GM19023 (cell line): ENCODE data around the gene CES3.
"Not testable (repeated sequence)": the region's sequence is repeated elsewhere in the genome, so short reads cannot be mapped to it uniquely, and the experiment has no call there.

Source experiments
- ATAC-seq: cut with Tn5 transposase; IDR thresholded peaks from one replicate; pipeline ENCODE4 v1.9.1; 2021; ENCODE audit warnings: mild to moderate bottlenecking, moderate library complexity; ENCODE audit not compliant: unreplicated experiment

CES3 gene

DNA sequence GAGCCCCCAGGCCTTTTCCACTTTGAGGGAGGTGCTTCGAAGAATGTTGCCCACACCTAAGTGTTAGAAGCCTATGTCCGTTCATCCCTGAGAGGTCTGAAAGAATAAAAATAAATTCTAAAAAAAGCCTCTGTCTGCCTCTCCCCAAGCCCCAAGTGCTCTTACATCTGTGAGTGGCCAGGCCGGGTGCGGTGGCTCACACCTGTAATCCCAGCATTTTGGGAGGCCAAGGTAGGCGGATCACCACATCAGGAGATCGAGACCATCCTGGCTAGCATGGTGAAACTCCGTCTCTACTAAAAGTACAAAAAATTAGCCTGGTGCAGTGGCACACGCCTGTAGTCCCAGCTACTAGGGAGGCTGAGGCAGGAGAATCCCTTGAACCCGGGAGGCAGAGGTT, 16.1 kb upstream of the CES3 start:
- not testable (repeated sequence) for ATAC-seq

DNA sequence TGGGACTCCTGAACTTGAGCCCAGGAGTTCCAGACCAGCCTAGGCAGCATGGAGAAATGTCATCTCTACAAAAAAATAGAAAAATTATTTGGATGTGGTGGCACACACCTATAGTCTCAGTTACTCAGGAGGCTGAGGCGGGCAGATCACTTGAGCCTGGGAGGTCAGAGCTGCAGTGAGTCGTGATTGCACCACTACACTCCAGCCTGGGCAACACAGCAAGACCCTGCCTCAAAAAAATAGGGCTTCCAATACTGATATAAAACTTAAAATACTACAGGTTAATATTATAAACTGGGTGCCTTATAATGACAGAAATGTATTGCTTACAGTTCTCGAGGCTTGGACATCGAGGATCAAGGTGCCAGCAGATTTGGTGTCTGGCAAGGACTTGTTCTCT, 15.1 kb upstream of the CES3 start:
- ATAC-seq: no peak

DNA sequence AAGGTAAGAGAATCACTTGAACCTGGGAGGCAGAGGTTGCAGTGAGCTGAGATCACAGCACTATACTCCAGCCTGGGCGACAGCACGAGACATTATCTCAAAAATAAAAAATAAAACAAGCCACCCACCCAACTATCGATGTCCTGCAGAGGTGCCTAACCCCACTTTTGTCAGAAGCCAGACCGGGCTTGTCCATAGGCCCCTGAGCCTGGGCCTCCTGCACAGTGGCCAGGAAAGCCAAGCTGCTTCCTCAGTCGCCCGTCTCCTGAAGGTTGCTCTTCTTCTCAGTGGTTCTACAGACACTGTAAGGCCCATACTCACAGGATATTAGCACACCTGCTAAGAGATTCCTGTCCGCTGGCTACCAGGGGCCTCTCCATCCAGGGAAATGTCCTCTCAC, 14.5 kb upstream of the CES3 start:
- no peak for ATAC-seq

DNA sequence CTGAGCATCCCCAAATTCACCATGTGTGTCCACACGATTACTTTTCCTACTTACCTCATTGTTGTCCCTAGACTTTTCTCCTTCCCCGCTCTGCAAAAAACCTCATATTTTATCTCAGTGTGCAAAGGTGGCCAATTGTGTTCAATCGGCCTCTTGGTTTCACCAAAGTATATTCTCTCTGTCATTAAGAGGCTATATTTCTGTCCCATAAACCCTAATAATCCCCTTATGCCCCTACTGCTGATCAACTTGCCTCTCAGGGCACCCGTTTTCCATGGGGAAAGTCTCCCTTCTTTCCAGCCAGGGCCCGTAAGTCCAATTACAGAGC, 14.1 kb upstream of the CES3 start:
- ATAC-seq: no peak

DNA sequence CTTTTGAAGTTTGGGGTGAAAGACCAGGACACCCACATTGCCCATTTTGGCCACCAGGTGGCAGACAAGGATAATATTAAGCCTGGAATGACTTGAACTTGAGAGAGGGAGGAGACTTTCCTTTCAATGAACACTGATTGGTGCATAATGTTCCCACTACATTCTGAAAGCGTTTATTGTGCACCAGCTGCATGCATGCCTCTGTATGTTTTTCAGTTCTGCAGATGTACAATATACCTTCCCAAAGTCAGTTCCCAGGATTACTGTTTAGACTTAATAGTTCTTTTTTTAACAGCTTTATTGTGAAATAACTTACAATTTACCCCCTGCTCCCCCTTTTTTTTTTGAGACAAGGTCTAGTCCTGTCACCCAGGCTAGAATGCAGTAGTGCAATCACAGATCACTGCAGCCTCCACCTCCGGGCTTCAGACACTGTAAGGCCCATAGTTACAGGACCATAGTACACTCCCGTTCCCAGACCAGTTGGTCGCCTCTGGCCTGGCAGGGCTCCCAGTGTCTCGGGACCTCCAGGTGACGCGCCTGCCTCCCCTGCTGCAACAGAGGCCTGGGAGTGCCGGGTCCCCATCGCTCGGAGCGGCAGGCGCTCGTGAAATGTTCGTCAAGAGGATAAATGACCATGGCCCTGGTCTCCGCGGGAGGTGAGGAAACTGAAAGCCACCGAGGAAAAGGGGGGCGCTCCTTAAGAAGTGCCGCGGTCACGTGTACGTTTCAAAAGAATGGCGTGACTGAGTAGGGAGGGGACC, 13.6 kb upstream of the CES3 start:
- ATAC-seq: peak; percentile 57

DNA sequence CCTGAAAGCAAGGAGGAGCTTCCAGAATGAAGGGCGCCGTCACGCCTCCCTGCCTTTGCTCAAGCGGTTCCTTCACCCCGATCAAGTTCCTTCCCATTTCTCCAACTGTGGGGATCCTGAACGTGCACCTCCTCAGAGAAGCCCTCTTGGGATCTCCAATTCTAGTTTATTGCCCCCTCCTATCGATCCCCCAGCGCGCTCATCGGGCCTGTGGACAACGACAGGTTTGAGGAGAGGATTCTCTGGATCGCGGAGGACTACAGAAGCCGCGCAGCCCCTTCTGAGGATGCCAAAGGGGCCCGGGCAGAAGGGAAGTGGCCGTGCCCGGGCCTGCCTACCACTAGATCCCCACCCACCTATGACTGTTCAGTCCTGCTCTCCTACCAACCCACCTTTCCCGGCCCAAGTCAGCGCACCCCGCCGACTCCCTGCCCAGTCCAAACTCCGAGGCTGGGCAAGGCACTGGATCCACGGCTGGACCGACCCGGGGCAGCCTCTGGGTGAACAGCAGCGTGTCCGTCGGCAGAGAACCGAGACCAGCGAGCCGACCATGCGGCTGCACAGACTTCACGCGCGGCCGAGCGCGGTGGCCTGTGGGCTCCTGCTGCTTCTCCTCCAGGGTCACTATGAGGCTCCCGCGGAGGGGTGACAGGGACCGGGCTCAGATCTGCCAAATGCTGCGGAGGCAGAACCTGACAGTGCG, 12.8 kb upstream of the CES3 start:
- ATAC-seq: peak; percentile 14

DNA sequence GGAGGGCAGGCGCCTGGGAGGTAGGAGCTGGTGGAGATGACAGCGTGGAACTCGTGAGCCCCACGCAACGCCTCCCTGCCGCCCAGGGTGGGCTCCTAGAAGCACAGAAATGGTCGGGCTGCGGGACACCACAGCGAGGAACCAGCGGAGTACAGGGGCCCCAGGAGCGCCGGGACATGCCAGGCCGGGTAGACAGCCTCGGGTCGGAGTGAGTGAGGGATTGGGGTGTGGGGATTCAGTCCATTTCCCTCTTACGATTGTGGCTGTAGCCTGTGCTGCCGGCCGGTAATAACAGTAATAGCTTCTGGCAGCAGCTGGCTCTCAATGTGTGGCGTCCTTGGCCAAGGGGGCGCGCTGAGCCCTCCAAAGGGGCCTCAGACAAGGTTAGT, 12.2 kb upstream of the CES3 start:
- ATAC-seq: no peak

DNA sequence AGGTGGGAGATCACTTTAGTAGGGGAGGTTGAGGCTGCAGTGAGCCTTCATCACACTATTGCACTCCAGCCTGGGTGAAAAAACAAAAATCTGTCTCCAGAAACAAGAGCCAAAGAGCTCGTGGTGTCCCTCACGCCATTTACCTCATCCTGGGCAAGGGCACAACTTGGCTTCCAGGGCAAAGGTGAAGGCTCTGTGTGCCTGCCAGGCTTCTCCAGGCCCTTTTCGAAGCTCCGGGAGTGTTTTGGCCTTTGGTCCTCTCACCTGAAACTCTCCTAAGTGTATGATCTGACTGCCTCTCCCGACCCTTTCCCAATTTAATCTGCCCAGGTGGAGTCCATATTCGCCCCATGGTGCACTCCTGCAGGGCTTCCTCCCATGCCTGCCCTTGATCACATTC, 11.6 kb upstream of the CES3 start:
- ATAC-seq: no peak

DNA sequence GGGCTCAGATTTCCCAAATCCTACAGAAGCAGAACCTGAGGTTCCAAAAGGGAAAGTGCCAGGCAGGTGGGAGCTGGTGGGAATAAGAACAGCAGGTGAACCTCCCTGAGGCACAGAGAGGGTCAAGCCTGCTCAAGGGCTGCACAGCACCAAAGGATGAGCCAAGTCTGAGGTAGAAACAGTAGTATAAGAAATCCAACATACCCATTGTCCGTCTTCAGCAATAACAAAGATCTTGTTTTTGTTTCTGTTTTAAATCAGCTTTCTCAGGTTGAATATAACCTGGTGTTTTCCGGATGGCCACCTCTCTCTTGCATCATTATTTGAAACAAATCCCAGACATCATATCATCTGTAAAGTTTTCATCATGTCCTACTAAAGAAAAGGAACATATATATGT, 10.6 kb upstream of the CES3 start:
- ATAC-seq: no peak

DNA sequence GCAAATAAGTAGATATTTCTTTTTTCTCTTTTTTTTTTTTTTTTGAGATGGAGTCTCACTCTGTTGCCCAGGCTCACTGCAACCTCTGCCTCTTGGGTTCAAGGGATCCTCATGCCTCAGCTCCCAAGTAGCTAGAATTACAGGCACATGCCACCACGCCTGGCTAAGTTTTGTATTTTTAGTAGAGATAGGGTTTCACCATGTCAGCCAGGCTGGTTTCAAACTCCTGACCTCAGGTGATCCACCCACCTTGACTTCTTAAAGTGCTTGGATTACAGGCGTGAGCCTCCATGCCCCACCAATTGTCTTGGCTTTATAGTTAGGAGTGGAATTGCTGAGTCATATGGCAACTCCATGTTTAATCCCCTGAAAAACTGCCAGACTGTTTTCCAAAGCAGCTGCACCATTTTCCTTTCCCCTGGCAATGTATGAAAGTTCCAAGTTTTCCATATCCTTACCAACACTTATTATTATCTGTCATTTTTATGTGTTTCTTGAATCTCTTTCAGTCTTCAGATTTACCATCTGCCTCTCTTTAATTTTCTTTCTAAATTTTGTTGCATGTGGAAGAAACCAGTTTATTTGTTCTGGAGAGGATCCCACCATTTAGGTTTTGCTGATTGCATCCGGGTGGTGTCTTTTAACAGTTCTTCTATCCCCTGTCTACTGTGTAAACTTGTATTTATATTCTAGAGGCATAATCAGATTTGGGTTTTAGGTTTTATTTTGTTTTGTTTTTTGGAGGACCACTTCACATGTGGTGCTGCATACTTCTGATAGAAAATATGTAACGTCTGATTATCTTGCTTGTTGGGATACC, 9.9 kb upstream of the CES3 start:
- no peak for ATAC-seq

DNA sequence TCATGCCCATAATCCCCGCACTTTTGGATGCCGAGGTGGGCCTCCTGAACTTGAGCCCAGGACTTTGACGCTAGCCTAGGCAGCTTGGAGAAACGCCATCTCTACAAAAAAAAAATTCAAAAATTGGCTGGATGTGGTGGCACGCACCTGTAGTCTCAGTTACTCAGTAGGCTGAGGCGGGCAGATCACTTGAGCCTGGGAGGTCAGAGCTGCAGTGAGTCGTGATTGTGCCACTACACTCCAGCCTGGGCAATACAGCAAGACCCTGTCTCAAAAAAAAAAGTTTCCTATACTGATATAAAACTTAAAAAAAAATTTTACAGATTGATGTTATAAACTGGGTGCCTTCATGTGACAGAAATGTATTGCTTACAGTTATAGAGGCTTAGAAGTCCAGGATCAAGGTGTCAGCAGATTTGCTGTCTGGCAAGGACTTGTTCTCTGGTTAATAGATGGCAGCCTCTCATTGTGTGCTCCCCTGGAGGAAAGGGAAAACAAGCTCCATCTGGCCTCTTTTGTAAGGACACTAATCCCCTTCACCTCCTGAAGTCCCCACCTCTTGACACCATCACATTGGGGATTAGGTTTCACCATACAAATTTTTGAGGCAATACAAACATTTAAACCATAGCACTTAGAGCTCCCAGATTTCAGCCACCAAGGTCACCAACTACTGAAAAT, 8.5 kb upstream of the CES3 start:
- ATAC-seq: no peak

DNA sequence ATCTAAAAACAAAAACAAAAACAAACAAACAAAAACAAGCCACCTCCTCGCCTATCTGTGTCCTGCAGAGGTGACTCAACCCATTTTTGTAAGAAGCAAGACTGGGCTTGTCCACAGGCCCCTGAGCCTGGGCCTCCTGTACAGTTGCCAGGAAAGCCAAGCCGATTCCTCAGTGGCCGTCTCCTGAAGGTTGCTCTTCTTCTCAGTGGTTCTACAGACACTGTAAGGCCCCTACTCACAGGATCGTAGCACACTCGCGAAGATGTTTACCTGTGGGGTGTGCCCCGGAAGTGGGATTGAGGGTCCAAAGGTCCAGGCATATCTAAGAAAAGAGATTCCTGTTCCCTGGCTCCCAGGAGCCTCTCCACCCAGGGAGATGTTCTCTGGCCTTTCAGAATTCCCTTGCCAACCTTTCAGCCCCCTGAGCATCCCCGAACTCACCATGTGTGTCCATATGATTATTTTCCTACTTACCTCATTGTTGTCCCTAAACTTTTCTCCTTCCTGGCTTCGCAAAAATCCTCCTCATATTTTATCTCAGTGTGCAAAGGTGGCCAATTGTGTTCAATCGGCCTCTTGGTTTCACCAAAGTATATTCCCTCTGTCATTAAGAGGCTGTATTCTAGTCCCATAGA, 7.5 kb upstream of the CES3 start:
- no peak for ATAC-seq

DNA sequence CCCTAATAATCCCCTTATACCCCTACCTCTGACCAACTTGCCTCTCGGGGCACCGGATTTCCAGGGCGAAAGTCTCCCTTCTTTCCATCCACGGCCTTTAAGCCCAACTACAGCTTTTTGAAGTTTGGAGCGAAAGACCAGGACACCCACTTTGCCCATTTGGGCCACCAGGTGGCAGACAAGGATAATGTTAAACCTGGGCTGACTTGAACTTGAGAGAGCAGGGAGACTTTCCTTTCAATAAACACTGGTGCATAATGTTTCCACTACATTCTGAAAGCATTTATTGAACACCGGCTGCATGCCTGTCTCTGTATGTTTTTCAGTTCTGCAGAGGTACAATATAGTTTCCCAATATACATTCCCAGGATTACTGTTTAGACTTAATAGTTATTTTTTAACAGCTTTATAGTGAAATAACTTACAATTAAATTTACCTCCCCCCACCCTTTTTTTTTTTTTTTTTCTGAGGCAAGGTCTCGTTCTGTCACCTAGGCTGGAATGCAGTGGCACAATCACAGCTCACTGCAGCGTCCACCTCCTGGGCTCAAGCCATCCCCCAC, 6.9 kb upstream of the CES3 start:
- ATAC-seq: peak; percentile 55

DNA sequence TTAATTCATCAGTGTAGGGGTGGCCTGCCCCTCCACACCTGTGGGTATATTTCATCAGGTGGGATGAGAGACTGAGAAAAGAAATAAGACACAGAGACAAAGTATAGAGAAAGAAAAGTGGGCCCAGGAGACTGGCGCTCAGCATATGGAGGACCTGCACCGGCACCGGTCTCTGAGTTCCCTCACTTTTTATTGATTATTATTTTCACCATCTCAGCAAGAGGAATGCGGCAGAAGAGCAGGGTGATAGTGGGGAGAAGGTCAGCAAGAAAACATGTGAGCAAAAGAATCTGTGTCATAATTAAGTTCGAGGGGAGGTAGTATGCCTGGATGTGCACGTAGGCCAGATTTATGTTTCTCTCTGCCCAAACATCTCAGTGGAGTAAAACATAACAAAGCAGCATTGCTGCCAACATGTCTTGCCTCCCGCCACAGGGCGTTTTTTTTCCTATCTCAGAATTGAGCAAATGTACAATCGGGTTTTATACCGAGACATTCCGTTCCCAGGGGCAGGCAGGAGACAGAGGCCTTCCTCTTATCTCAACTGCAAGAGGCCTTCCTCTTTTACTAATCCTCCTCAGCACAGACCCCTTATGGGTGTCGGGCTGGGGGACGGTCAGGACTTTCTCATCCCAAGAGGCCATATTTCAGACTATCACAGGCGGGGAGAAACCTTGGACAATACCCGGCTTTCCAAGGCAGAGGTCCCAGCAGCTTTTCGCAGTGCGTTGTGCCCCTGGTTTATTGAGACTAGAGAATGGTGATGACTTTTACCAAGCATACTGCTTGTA, 5.5 kb upstream of the CES3 start:
- ATAC-seq: not testable (repeated sequence)

DNA sequence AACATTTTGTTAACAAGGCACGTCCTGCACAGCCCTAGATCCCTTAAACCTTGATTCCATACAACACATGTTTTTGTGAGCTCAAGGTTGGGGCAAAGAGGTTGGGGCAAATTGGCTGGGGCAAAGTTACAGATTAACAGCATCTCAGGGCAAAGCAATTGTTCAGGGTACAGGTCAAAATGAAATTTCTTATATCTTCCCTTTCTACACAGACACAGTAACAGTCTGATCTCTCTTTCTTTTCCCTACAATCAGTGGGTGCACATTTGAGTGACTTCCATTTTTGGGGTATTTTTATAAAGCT, 5.0 kb upstream of the CES3 start:
- not testable (repeated sequence) for ATAC-seq

DNA sequence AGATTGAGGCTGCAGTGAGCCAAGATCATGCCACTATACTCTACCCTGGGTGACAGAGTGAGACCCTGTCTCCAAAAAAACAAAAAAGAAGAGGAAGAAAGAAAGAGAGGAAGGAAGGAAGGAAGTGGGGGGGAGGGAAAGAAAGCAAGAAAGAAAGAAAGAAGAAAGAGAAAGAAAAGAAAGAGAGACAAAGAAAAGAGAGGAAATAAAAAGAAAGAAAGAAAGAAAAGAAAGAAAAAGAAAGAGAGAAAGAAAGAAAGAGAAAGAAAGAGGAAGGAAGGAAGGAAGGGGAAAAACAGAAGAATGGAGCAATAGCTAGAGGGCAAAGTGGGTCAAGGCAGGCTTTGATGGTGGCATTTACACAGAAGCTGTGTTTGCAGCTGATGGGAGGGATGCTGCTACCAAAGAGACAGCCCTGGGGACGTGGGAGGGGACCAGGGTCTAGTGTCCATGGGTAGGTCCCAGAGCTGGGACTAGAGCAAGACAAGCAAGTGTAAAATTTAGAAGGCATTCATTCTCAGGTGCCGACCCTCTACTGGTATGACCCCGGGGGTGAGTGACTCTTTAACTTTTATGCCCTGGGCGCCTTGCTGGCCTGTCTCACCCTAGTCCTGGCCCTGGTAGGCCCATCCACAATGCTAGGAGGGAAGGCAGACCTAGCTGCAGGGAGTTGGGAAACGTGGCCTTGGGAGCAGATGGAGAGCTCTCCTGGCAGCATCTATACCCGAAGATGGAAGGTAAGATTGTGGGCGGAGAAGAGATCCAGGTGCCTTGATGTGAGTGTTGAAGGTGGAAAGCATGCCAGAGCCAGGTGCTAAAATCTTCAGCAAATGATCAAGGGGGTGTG, 2.0 kb upstream of the CES3 start:
- no peak for ATAC-seq

DNA sequence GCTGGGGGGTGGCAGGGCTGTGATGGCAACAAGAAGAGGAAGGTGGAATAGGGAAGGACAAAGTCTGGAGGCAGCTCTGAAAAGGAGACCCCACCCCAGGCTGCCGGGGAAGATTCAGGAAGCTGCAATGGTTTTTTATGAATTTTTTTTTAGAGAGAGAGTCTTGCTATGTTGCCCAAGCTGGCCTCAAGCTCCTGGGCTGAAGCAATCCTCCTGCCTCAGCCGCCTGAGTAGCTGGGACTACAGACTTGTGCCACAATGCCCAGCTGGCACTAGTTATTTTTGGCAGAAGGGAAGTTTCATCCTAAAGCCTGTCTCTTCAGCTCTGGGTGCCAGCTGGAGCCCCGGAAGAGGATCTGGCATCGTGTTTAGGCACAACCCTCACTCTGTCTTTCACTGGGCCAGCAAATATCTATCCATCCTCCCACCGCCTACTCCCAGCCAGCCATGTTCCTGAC, 1.3 kb upstream of the CES3 start:
- no peak for ATAC-seq

DNA sequence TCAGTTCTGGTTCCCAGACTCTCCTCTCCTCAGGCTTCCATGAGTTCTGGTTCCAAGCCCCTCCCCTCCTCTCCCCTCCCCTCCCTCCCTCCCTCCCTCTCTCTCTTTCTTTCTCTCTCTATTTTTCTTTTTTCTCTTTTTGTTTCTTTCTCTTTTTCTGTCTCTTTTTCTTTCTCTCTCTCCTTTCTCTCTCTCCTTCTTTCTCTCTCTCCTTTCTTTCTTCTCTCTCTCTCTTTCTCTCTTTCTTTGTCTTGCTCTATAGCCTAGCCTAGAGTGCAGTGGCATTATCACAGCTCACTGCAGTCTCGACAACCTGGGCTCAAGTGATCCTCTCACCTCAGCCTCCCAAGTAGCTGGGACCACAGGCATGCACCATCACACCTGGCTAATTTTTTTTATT, 796 bp upstream of the CES3 start:
- no peak for ATAC-seq

DNA sequence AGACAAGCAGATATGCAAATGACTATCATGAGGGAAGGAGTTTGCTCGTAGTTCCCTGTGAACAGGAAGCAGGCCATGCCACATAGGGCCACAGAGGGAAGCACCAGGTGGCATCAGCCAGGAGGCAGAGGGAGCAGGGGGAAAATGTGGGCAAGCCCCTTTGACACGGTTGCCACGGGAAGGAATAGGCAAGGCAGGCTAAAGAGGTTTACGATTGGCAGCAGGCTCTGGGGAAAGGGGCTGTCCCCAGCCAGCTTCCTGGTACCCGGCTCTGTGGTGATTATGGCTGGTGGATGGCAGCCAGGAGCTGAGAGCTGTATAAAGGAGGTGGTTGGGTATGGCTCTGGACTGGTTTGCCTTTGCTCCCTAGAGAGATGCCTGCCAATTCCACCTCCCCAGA, 848 bp downstream of the CES3 start:
- ATAC-seq: no peak
